SHP77 (cell line): Measurements from ENCODE around the gene RPN1.
A peak's percentile ranks its signal among the peaks of the same experiment; 100 is the strongest.
"Not testable (repeated sequence)": the region's sequence is repeated elsewhere in the genome, so short reads cannot be mapped to it uniquely, and the experiment has no call there.

Experiments used
- DNase-seq, 2 experiments: peaks; one replicate each; lab custom pipeline; 2025; lab: John Stamatoyannopoulos, UW

RPN1 gene

GRCh38 chr3:128609294-128609693, 41.3 kb downstream of the RPN1 start:
- DNase-seq = no peak

DNA sequence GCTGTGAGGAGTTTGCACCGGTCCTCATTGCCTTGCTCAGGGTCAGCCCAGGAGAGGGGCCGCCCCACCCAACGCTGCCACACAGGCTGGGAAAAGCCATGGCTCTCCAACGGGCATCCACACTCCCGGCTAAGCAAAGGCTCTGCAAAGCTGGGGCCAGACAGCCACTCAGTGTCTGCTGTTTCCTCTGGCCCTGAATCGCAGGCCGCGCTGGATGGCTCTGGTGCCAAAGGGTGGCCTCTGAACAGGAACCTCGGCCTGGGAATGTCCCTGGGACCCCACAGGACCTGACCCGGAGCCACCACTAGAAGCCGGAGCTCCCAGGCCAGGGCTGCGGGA, 42.9 kb downstream of the RPN1 start:
- no peak for DNase-seq

DNA sequence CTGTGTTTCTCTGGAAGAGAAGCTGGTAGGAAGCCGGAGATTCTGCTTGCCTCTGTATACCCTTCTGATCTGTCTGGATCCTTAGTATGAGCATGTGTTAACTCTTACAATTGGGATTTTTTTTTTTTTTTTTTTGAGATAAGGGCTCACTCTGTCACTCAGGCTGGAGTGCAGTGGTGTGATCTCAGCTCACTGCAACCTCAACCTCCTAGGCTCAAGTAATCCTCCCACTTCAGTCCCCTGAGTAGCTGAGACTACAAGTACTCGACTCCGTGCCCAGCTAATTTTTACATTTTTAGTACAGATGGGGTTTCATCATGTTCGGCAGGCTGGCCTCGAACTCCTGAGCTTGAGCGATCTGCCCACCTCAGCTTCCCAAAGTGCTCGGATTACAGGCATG, 44.5 kb downstream of the RPN1 start:
- no peak for DNase-seq

DNA sequence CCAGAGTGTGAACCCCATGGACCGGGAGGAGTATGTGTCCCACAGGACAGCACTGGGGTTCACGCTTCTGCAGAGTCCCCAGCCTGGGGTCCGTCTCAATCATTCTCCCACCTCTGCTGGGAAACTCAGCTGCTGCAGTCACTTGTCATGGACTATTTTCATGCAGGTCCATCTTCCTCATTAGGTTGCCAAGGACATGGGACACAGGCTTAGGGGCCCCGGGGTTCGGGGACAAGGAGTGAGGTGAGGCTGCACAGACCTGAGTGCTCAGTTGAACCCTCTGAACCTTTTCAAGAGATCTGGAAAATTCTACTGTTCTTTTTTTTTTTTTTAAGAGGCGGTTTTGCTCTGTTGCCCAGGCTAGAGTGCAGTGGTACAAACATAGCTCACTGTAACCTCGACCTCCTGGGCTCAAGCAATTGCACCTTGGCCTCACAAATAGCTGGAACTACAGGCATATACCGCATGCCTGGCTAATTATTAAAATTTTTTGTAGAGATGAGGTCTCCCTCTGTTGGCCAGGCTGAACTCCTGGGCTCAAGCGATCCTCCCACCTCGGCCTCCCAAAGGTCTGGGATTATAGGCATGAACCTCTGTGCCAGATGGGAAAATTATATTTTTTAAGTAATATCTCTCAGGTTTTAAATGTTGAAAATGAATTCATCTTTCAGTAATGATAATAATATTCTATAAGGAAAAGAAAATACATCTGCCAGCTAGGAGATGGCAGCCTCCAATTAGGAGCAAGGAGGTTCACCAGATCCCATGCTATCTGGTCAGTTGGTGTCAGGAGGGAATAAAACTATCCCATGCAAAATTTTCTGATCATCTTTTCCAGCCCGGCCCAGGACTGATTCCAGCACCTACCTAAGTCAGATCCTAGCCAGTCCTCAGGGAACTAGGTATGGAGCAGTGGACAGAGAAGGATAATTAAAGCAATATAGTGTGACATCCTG, 45.2 kb downstream of the RPN1 start:
- no peak for DNase-seq

DNA sequence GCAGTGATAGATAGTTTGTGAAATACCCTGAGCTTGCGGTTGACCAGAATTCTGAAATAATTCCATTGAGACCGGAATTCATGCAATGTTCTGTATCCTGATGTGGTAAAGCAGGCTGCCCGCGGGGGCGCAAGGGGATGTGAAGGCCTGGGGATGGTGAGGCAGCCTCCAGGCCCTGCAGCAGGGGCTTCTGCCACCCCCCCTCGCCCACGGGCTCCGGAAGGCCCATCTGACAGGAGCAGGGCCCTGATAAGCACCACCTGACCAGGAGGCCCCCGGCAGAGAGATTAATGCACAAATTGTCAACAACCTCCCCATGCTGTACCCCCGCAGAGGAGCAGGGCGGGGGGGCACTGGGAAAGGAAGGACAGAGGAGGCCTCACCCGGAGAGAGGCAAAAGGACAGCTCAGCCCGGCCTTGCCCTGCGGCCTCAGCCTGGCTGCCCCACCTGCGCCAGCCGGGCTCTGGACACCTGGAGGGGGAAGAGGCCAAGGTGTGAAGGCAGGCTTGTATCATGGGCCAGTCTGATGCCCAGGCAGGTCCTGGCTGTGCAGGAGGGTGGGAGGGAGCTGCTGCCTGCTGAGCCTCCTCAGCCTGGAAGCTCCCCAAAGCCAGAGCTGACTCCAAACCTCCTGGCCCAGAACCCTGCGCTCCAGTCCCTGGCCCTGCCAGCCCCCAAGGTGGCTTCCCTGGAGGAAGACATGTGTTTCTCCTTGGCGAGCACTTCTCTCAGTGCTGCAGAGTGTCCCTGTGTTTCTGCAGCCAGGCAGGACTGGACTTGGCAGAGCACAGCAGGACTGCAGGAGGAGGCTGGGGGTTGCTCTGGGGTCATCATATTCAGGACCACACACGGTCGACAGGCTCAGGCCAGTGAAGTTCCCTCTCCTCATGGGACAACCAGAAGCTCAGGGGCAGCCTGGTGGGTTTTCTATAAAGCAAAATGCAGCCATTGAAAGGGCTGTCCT, 46.5 kb downstream of the RPN1 start:
- DNase-seq = no peak

GRCh38 chr3:128603313-128603712, 47.3 kb downstream of the RPN1 start:
- DNase-seq = no peak

DNA sequence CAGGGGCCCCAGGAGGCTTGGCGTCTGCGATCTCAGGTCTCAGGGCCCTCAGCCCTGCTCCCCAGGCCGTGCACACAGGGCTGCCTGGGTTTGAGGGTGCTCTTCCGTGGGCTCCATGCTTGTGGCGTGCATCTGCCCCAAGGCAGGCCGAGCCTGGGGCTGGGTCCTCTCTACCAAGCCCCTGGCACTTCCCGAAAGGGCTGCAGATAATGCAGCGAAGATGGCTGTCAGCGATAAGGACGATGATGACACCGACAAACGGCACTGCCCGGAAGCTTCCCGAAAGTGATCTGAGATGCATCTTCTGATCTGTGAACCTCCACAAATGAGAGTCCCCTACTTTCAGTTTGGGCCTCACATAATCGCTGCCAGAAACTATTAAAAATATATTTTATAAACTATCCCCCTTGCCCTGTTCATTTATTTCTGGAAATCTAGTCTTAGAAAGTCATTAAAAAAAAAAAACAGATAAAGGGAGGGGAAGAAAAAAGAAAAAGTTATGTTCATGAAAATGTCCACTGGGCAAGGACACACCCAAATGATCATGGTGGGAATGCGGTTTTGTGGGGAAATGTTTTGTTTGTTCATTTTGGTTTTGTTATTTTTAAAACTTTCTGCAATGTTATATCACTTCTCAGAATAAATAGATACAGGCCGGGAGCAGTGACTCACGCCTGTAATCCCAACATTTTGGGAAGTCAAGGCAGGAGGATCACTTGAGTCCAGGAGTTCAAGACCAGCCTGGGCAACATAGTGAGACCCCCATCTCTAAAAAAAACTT, 51.5 kb downstream of the RPN1 start:
- no peak for DNase-seq

DNA sequence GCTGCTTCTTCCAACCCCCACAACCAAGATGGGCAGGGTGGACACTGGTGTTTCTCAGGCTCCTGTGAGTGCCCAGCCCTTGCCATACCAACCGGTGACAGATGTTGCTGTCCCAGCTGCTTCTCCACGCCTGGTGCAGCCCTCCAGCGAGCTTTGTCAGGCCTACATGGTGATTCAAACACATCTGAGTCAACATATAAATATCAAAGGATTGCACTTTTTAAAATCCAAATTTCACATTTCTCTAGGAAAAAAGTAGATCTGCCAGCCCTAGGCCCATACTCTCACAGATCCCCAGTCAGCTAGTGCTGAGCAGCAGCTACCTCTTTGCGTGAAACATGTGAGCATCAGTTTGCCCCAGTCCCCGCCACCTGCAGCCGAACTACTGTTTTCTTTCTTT, 52.7 kb downstream of the RPN1 start:
- no peak for DNase-seq

DNA sequence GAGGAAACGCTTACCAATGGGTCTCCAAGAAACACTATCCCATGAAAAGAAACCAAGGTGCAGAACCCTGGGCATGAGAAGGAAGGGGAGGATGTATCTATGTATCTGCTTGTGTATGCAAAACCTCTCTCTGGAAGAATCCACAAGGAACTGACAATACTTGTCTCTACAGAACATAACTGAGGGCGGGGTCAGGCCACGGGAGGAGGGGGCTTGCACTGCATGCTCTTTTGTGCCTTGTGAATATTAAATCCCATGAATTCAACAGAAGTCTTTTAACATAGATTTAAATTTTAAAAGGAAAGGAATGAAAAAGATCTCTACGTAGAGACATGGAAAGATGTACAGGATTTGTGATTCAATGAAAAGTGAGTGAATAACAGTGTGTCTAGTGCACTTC, 57.8 kb downstream of the RPN1 start:
- no peak for DNase-seq

GRCh38 chr3:128591738-128592426, 58.7 kb downstream of the RPN1 start:
- no peak for DNase-seq

- DNase-seq = peak in 1 of 2 experiments; percentile 14
Observed at GRCh38 chr3:128590948-128591347, 59.7 kb downstream of the RPN1 start.

GRCh38 chr3:128589985-128590384, 60.6 kb downstream of the RPN1 start:
- DNase-seq = not testable (repeated sequence)

DNA sequence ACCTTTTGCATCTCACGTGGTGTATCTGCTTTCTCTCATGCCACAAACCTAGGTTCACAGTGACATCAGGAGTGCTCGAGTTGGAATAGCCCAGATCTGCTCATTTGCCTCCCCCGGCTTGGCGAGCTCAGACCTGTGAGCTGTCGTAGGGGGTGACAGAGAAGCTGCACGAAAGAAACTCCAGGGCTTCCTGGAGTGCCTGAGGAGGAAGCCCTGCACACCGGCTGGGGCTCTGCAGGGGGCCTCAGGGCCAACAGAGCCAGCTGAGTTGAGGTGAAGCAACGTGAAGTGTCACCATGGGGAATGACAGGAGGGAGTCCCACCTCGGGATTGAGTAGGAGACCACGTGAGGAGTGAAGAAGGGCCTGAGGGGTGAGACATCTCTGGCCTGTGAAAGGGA, 62.5 kb downstream of the RPN1 start:
- DNase-seq = no peak

DNA sequence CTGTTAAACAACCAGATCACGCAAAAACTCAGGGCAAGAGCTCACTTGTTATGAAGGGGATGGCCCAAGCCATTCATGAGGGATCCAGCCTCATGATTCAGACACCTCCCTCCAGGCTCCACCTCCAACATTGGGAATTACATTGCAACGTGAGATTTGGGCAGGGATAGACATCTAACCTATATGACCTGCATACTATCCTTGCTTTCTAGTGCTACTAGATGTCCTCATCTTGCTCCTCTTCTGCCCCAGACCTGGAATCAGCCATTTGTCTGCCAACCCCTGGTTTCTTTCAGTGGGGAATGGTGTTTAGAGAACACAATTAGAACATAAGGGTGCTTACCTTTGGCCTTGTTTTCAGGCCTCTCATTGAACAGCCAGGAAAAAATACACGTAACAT, 63.2 kb downstream of the RPN1 start:
- no peak for DNase-seq

DNA sequence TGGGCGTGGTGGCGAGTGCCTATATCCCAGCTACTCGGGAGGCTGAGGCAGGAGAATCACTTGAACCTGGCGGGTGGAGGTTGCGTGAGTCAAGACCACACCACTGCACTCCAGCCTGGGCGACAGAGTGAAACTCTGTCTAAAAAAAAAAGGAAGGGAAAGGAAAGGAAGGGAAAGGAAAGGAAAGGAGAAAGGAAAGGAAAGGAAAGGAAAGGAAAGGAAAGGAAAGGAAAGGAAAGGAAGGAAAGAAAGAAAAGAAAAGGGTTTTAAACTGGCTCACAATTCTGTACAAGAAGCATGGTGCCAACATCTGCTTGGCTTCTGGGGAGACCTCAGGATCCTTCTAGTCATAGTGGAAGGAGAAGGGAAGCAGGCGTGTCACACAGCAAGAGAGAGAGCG, 63.7 kb downstream of the RPN1 start:
- not testable (repeated sequence) for DNase-seq

DNA sequence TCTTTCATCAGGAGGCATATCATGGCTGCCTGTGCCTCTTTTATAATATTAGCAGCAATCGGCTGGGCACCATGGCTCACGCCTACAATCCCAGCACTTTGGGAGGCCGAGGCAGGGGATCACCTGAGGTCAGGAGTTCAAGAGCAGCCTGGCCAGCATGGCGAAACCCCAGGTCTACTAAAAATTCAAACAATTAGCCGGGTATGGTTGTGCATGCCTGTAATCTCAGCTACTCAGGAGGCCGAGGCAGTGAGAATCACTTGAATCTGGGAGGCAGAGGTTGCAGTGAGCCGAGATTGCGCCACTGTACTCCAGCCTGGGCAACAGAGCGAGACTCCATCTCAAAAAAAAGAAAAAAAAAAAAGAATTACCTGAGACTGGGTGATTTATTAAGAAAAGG, 64.2 kb downstream of the RPN1 start:
- DNase-seq = not testable (repeated sequence)

GRCh38 chr3:128585974-128586373, 64.6 kb downstream of the RPN1 start:
- DNase-seq = no peak

DNA sequence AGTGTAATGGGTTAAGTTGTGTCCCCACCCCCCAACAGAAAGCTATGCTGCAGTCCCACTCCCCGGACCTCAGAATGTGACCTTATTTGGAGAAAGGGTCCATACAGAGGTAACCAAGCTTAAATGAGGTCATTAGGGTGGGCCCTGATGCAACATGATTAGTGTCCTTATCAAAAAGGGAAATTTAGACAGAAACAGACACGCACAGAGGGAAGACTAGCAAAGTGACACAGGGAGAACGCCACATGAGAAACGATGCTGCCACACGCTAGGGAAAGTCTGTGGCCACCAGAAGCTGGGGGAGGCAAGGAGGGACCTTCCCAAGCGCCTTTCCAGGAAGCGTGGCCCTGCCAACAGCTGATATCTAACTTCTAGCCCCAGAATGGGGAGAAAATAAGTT, 65.4 kb downstream of the RPN1 start:
- no peak for DNase-seq

DNA sequence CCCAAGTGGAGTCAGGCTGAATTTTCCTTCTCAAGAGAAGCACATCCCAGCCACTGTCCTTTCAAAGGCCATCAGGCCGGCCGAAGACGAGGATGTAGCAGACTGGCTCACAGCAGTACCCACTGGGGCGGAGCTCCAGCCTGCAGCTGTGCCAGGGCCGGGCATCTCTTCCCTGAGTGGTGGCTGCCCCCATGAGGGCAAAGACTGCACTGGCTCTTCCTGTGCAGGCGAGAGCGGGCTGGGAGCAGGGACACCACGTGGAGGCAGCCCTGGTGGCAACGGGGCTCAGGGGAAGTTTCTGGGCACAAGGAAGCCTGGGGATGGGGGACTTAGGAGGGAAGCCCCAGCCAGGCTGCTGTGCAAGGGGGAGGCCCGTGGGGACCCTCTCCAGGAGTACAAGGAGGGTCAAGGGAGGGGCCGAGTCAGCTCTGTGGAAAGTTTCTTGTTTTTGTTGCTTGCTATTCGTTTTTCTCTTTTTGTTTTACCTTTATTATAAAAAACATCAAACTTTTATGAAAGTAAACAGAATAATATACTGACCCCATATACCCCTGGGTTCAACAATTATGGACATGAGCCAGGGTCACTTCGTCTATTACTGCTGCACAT, 66.1 kb downstream of the RPN1 start:
- DNase-seq = peak; percentile 80 to 90

DNA sequence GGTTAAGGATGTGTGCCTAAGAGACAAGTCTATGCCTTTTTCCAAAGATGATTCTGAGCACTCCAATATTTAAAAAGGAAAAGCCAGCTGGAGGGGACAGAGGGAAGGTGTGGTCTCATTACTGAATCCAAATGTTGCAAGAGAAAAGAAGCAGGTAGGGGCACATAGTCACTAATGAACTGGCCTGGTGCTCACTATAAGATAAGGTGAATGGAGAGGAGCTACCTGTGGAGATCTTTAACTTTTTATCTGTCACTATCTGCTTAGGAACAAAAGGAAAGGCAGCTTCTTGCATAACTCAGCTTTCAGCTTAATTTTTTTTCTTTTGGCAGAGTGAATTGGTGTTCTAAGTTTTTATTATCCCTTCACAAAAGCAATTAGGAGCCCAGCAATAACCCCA, 69.1 kb downstream of the RPN1 start:
- DNase-seq = no peak

GRCh38 chr3:128579927-128580326, 70.7 kb downstream of the RPN1 start:
- DNase-seq = peak in 1 of 2 experiments; percentile 4
